K562 (cell line): ENCODE results near the gene CACNB1. TPM values are rescaled to one million over a fixed set of nuclear protein-coding genes. Genes with fewer than 3 reads are reported as not detected.

ENCODE experiments used
- ATAC-seq: fragments of 200-7000 bp; cut with Tn5 transposase; 3 replicates; pipeline ENCODE4 v1.9.1; 2020; ENCODE audit warnings: moderate library complexity
- BruUV-seq: library from RNA; stranded (reverse); fragments of 400-500 nt; replicated peaks from 2 replicates; lab custom pipeline; 2021; lab: Mats Ljungman, UMichigan
- CTCF ChIA-PET: fragments of 300-600 bp; formaldehyde crosslinking; extraction: SDS; loops from one replicate; lab custom pipeline; 2021; ENCODE audit warnings: low intra/inter-chr PET ratio; lab: Yijun Ruan, JAX
- POLR2A ChIA-PET: fragments of 300-600, 350-650 bp; sonication (Branson Sonifier 250); formaldehyde crosslinking; extraction: SDS; loops from one replicate; lab custom pipeline; 2021; ENCODE audit warnings: antibody characterized with exemption, inconsistent platforms; lab: Yijun Ruan, JAX
- DNase-seq, 4 experiments: peaks; one replicate each; pipeline versions ENCODE4 v3.0.0 to v3.0.0-alpha.2; 2011 to 2018; ENCODE audit warnings: low spot score in 3 of 4, mixed read lengths in 3 of 4; ENCODE audit errors: extremely low read depth in 1 of 4
- FAIRE-seq: peaks from 2 replicates; lab custom pipeline; 2011; peaks lifted over from hg19 to GRCh38; lab: Jason Lieb, UNC
- H2AFZ ChIP-seq: 2 replicates; pipeline ENCODE4 v1.6.0; 2011; ENCODE audit warnings: low read depth, low read length, control low read depth, inconsistent platforms
- H3K27ac ChIP-seq: fragments of 200-600 bp; 3 replicates; pipeline ENCODE4 v1.8.0; 2011; ENCODE audit warnings: low read depth, mild to moderate bottlenecking, control low read depth, inconsistent platforms, low read length, moderate library complexity, mixed read lengths; ENCODE audit errors: extremely low read depth
- H3K27me3 ChIP-seq, 2 experiments: fragments of 300-600 bp in 1 of 2; 2 replicates in 1 of 2; 3 replicates in 1 of 2; pipeline versions ENCODE4 v1.6.0 to v1.8.0; 2011; ENCODE audit warnings: inconsistent platforms in 2 of 2, low read length in 2 of 2, mild to moderate bottlenecking in 1 of 2, mixed read lengths in 1 of 2, moderate library complexity in 1 of 2; ENCODE audit not compliant: control insufficient read depth in 2 of 2, insufficient read depth in 2 of 2
- H3K36me3 ChIP-seq: fragments of 300-600 bp; 3 replicates; pipeline ENCODE4 v1.8.0; 2011; ENCODE audit warnings: mild to moderate bottlenecking, low read length, inconsistent platforms; ENCODE audit not compliant: control insufficient read depth, insufficient read depth
- H3K4me1 ChIP-seq, 2 experiments: fragments of 200-600 bp in 1 of 2; replicated peaks in 1 of 2; 2 replicates in 1 of 2; 3 replicates in 1 of 2; pipeline versions ENCODE4 v1.5.1 to v1.8.0; 2011; ENCODE audit warnings: inconsistent platforms in 2 of 2, low read length in 2 of 2, mild to moderate bottlenecking in 1 of 2, mixed read lengths in 1 of 2, moderate library complexity in 1 of 2; ENCODE audit not compliant: control insufficient read depth in 2 of 2, insufficient read depth in 2 of 2
- H3K4me2 ChIP-seq: 2 replicates; pipeline ENCODE4 v1.6.1; 2011; ENCODE audit warnings: low read length, control low read depth, inconsistent platforms, mixed read lengths; ENCODE audit not compliant: insufficient read depth
- H3K4me3 ChIP-seq: fragments of 200-600 bp; sonication (generic), shearing (Covaris generic); 2 replicates; pipeline ENCODE4 v1.5.1; 2016; ENCODE audit warnings: control low read depth, inconsistent platforms
- H3K79me2 ChIP-seq: fragments of 200-600 bp; 3 replicates; pipeline ENCODE4 v1.8.0; 2011; ENCODE audit warnings: low read length, inconsistent platforms; ENCODE audit not compliant: control insufficient read depth, insufficient read depth
- H3K9ac ChIP-seq, 2 experiments: 2 replicates each; pipeline versions ENCODE4 v1.6.0 to v1.6.1; 2011; ENCODE audit warnings: low read depth in 2 of 2, low read length in 2 of 2, control low read depth in 1 of 2, inconsistent platforms in 1 of 2, mild to moderate bottlenecking in 1 of 2, mixed read lengths in 1 of 2; ENCODE audit not compliant: insufficient read depth in 1 of 2
- H3K9me1 ChIP-seq: one replicate; pipeline ENCODE4 v1.6.0; 2011; ENCODE audit warnings: inconsistent platforms, mild to moderate bottlenecking, low read length, moderate library complexity; ENCODE audit not compliant: control insufficient read depth, insufficient read depth
- H3K9me3 ChIP-seq: replicated peaks from 2 replicates; pipeline ENCODE4 v1.5.1; 2011; ENCODE audit warnings: low read depth, low read length, inconsistent platforms; ENCODE audit not compliant: control insufficient read depth, insufficient read depth
- H4K20me1 ChIP-seq: replicated peaks from 2 replicates; pipeline ENCODE4 v1.6.1; 2011; ENCODE audit warnings: low read length, inconsistent platforms, mixed read lengths; ENCODE audit not compliant: control insufficient read depth, insufficient read depth
- BDP1 ChIP-seq: IDR thresholded peaks from 3 replicates; pipeline ENCODE4 v1.6.1; 2011; ENCODE audit not compliant: insufficient read length, insufficient read depth
- EP400 ChIP-seq: fragments of 450-650 bp; IDR thresholded peaks from 2 replicates; pipeline ENCODE4 v1.6.1; 2017; ENCODE audit warnings: antibody characterized with exemption, mild to moderate bottlenecking, moderate library complexity
- ZNF12 ChIP-seq: sonication (generic); formaldehyde crosslinking; IDR thresholded peaks from 2 replicates; pipeline ENCODE4 v1.4.0; 2020; ENCODE audit warnings: mild to moderate bottlenecking, missing genetic modification reagents
- WGBS: fragments of 100-300 bp; shearing (Covaris generic); methylation state at CpG from one replicate; pipeline ENCODE4 v1.1.6; 2016; ENCODE audit warnings: low coverage, mixed read lengths; ENCODE audit not compliant: insufficient coverage; ENCODE audit errors: missing lambda C conversion rate; 5-methylcytosine and 5-hydroxymethylcytosine counted together
- in situ Hi-C: fragments of 300-500 bp; cut with MboI; formaldehyde crosslinking; loops from 4 replicates; pipeline ENCODE4 v1.15.0; 2018; ENCODE audit warnings: inconsistent platforms, mixed read lengths
- intact Hi-C: fragments of 100-400 bp; cut with micrococcal nuclease; formaldehyde crosslinking; loops from 2 replicates; pipeline ENCODE4 v1.14.2; 2022
- polyA plus RNA-seq, 8 experiments: library from polyadenylated mRNA; depleted of rRNA in 4 of 8; stranded (reverse) in 5 of 8; unstranded in 3 of 8; fragments of >200 nt; fragmentation: Nextera tagmentation in 2 of 8; fragmentation: Illumina TruSeq in 1 of 8; extraction: Ambion mirVana in 2 of 8; extraction: Trizol in 1 of 8; gene quantifications; 2 replicates each; pipeline versions ENCODE4 v1.2.1 to v1.2.3, GENCODE V29; 2011 to 2014; ENCODE audit warnings: inconsistent platforms in 1 of 8, missing spikeins in 1 of 8
- total RNA-seq, 7 experiments: library from RNA; depleted of rRNA in 6 of 7; stranded (reverse); fragments of >200 nt in 6 of 7; fragmentation: Illumina TruSeq in 2 of 7; extraction: Trizol in 2 of 7; gene quantifications; 2 replicates each; pipeline versions ENCODE4 v1.2.1 to v1.2.3, GENCODE V29; 2011 to 2021; ENCODE audit warnings: low replicate concordance in 1 of 7
- TF ChIP-seq, protein P1 (sequence below): fragments of 450-650 bp; IDR thresholded peaks from 2 replicates; pipeline ENCODE4 v1.6.1; 2016; ENCODE audit warnings: borderline replicate concordance
- TF ChIP-seq, protein P2 (sequence below): fragments of 250-450 bp; sonication (Bioruptor Pico); IDR thresholded peaks from 2 replicates; pipeline ENCODE4 v1.8.0; 2022; ENCODE audit warnings: moderate library complexity, mild to moderate bottlenecking, inconsistent platforms
- TF ChIP-seq, protein P3 (sequence below): fragments of 450-650 bp; formaldehyde crosslinking; IDR thresholded peaks from 2 replicates; pipeline ENCODE4 v1.4.0; 2022; ENCODE audit warnings: mild to moderate bottlenecking, moderate library complexity
- TF ChIP-seq, protein P4 (sequence below): fragments of 250-450 bp; sonication (Bioruptor Pico); IDR thresholded peaks from 2 replicates; pipeline ENCODE4 v1.8.0; 2022; ENCODE audit warnings: inconsistent platforms

CACNB1 gene
- total and polyA plus RNA-seq, 9 of the 15 experiments (the other 6 are each of a cell fraction or from before 2014, with no cell fraction given), result 0.08 to 7.4 (median 3.0) TPM

DNA sequence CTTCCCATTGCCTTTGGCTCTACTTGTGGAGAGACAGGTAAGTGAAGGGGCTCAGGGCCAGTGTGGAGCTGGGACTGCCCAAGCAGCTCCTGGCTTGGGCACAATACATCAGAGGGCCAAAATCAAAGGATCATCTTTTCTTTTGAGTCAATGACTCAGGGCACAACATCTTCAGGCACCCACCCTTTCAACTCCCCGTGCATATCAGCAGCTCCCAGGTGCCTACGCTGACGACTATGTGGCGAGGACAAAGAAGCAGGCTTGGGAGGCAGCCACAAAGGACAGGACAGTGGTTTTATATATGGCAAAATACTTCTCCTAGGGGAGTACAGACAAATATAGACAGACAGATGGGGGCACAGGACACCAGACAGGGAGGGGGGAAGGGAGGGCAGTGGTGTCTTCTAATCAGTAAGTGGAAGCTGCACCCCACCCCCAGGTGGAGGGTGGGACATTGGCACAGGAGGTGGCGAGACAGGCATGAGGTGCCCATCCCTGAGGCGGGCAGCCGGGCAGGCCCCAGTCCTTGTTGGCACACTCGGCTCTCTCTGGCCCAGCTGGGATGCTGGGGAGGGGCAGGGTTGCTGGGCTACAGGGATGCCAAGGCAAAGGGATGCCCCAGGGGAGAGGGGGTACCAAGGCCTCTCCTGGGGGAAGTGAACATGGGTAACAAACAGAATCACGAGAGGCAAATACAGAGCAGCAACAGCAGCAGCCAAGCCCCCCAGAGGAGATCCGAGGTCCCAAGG, 23.8 kb downstream of the CACNB1 start (continued):
- TF ChIP-seq, protein P1, sequence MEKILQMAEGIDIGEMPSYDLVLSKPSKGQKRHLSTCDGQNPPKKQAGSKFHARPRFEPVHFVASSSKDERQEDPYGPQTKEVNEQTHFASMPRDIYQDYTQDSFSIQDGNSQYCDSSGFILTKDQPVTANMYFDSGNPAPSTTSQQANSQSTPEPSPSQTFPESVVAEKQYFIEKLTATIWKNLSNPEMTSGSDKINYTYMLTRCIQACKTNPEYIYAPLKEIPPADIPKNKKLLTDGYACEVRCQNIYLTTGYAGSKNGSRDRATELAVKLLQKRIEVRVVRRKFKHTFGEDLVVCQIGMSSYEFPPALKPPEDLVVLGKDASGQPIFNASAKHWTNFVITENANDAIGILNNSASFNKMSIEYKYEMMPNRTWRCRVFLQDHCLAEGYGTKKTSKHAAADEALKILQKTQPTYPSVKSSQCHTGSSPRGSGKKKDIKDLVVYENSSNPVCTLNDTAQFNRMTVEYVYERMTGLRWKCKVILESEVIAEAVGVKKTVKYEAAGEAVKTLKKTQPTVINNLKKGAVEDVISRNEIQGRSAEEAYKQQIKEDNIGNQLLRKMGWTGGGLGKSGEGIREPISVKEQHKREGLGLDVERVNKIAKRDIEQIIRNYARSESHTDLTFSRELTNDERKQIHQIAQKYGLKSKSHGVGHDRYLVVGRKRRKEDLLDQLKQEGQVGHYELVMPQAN, result no peak
- TF ChIP-seq, all 486 proteins: peak for 0

DNA sequence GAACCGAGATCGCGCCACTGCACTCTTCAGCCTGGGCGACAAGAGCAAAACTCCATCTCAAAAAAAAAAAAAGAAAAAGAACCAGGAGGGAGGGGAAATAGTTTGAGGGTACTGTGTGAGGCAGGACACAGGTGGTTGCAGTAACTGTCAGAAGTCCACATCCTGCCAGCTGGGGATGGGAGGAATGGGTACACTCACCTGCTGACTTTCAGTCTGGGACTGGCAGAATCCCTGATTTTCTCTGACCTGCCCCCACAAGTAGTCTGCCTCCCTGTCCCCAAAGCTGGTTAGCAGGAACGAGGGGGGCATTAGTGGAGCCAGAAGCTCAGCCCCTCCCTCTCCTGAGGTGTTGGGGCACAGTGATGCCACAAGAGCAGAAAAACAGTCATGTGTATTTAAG, 24.4 kb downstream of the CACNB1 start:
- ChIA-PET CTCF (no interaction called here), POLR2A (interaction anchor here (0.6 to 2.5 kb wide), 3 partner anchors 8 to 629 kb away, joined by 3 to 14 read pairs (median 3); no protein-coding TSS in a partner anchor)
- DNase-seq (no peak), ATAC-seq (no peak), FAIRE-seq (no peak)
- H3K4me3 ChIP-seq, result no peak overlapping the region
- H3K36me3 ChIP-seq, result peaks cover 12% of the 10 kb centered on the region; the same call in 2 of the 3 replicates
- in situ Hi-C loops, result no loop called here
- no peak overlapping the region for H3K4me2 ChIP-seq
- peaks cover 7 to 33% of the 10 kb centered on the region in 2 experiments for H3K4me1 ChIP-seq
- no peak overlapping the region for H3K9ac ChIP-seq
- no TSS peak for BruUV-seq
- intact Hi-C loops, result no loop called here
- peaks cover 5% of the 10 kb centered on the region for H3K9me1 ChIP-seq
- no peaks in the 10 kb centered on the region for H3K79me2 ChIP-seq
- WGBS, result 58% methylated on average over 5 of the region's 5 CpGs
- H3K27me3 ChIP-seq, result no peaks in the 10 kb centered on the region
- peaks cover 6% of the 10 kb centered on the region for H4K20me1 ChIP-seq
- no peaks in the 10 kb centered on the region for H3K9me3 ChIP-seq
- H2AFZ ChIP-seq, result no peak overlapping the region
- H3K27ac ChIP-seq, result no peak overlapping the region
- TF ChIP-seq EP400, result no peak
- no peak for TF ChIP-seq BDP1
- TF ChIP-seq, protein P2, sequence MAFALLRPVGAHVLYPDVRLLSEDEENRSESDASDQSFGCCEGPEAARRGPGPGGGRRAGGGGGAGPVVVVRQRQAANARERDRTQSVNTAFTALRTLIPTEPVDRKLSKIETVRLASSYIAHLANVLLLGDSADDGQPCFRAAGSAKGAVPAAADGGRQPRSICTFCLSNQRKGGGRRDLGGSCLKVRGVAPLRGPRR, result no peak
- TF ChIP-seq, protein P3, sequence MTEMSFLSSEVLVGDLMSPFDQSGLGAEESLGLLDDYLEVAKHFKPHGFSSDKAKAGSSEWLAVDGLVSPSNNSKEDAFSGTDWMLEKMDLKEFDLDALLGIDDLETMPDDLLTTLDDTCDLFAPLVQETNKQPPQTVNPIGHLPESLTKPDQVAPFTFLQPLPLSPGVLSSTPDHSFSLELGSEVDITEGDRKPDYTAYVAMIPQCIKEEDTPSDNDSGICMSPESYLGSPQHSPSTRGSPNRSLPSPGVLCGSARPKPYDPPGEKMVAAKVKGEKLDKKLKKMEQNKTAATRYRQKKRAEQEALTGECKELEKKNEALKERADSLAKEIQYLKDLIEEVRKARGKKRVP (CRISPR knock-in tag), result no peak
- TF ChIP-seq ZNF12 (CRISPR knock-in tag), result no peak
- TF ChIP-seq, protein P4, sequence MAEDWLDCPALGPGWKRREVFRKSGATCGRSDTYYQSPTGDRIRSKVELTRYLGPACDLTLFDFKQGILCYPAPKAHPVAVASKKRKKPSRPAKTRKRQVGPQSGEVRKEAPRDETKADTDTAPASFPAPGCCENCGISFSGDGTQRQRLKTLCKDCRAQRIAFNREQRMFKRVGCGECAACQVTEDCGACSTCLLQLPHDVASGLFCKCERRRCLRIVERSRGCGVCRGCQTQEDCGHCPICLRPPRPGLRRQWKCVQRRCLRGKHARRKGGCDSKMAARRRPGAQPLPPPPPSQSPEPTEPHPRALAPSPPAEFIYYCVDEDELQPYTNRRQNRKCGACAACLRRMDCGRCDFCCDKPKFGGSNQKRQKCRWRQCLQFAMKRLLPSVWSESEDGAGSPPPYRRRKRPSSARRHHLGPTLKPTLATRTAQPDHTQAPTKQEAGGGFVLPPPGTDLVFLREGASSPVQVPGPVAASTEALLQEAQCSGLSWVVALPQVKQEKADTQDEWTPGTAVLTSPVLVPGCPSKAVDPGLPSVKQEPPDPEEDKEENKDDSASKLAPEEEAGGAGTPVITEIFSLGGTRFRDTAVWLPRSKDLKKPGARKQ (CRISPR knock-in tag), result no peak
